ENCODE measurements around the gene CHST11. TPM values are rescaled to one million over a fixed set of nuclear protein-coding genes. Genes with fewer than 3 reads are reported as not detected.

The CHST11 gene
- total RNA-seq, 1 donor from 2014 or later = 44.3 TPM

DNA sequence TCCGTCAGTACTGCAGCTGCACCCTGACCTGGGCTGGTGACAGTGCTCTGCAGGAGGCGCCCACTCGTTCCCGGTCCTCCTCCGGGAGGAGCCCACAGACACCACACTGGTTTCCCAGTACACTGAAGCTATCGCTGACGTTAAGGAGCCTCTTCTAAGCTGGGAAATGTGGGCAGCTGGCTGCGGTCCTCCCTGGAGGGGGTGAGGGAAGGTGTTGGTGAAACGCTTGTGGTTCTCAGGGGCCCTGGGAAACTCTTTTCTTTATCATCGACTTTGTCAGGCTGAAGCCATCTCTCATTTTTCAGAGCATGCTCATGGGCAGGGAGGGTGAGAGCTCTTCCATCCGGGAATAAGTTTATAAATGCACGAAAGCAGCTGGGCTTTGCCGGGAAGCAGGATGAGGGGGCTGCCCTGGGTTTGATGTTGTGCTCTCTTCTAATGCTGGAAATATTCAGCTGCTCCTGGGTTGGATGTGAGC lies 176.0 kb downstream of the CHST11 start:
- no peak for DNase-seq (ENCODE audit: low read depth)
- TF ChIP-seq, protein P1, sequence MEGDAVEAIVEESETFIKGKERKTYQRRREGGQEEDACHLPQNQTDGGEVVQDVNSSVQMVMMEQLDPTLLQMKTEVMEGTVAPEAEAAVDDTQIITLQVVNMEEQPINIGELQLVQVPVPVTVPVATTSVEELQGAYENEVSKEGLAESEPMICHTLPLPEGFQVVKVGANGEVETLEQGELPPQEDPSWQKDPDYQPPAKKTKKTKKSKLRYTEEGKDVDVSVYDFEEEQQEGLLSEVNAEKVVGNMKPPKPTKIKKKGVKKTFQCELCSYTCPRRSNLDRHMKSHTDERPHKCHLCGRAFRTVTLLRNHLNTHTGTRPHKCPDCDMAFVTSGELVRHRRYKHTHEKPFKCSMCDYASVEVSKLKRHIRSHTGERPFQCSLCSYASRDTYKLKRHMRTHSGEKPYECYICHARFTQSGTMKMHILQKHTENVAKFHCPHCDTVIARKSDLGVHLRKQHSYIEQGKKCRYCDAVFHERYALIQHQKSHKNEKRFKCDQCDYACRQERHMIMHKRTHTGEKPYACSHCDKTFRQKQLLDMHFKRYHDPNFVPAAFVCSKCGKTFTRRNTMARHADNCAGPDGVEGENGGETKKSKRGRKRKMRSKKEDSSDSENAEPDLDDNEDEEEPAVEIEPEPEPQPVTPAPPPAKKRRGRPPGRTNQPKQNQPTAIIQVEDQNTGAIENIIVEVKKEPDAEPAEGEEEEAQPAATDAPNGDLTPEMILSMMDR (conservative IDR thresholded peaks at IDR 0.05; ENCODE audit: low read depth, low read length) = no peak
- H3K4me3 ChIP-seq (ENCODE audit: low read depth, low read length) = no peak overlapping the region

DNA sequence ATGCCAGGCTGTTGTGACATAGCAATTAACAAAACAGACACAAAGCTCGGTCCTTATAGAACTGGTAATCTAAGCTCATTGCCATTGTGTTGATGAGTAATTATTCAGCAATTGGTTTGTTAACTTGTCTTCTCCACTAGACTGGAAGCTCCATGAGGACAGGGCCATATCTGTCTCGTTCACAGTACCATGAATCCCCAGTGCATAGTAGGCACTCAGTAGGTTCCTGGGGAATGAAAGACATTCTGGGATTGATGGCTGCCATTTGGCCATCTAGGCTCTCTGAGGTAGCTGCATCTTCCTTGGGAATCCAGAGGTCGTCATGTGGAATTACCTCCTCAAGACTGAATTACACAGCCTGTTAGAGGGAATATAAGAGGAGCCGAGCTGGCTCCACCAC lies 177.3 kb downstream of the CHST11 start:
- no peak for DNase-seq (ENCODE audit: low read depth)
- TF ChIP-seq, protein P1 (conservative IDR thresholded peaks at IDR 0.05; ENCODE audit: low read depth, low read length) = no peak
- no peak overlapping the region for H3K4me3 ChIP-seq (ENCODE audit: low read depth, low read length)

DNA sequence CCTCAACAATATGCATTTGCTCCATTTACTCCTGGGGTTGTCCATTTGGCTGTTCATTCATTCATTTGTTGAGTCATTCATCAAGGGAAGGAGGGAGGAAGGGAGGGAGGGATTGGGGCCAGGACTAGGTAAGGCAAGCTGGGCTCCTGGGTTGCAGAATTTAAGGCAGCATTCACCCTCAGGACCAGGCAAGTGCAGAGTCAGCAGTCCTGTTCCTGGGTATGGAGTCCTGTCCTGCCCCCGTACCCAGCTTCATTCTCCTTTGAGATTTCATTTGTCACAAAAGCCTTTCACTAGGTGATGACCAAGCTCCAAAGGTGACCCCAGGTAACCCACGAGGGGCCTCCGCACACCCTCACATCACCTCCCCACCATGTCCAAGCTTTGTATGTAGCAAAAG lies 178.1 kb downstream of the CHST11 start:
- no peak overlapping the region for H3K4me3 ChIP-seq (ENCODE audit: low read depth, low read length)
- TF ChIP-seq, protein P1 (conservative IDR thresholded peaks at IDR 0.05; ENCODE audit: low read depth, low read length) = no peak
- DNase-seq (ENCODE audit: low read depth) = no peak

DNA sequence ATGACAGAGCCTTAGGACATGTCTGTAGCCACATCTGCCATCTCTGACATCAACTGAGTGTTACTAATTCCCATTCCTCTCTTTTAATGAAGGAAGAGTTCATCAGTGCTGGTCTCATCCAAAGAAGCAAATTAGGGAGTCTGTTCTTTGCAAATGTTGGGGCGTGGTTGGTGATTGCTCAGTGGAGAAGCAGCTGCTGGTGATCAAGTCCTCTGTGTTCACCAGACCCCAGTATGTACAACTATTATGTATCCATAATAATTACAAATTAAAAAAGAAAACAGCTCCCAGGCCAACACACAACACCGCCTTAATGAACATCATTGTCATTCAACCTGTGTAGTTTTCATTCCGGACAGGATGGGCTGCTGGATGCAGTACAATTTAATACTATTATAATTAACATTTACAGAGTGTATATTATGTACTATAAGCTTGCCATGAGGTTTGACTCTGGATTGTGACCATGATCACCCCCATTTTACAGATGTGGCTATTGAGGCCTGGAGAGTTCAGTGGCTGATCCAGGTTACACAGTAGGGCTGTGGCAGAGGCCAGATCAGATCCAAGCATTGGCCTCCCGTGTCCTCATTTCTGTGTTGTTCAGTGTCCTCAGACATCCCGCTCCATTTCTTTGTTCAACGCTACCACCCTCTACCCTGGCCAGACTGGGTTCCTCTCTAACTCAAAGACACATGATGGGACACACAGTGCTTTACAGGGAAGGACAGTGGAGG lies 179.0 kb downstream of the CHST11 start:
- TF ChIP-seq, protein P1 (conservative IDR thresholded peaks at IDR 0.05; ENCODE audit: low read depth, low read length) = no peak
- no peak overlapping the region for H3K4me3 ChIP-seq (ENCODE audit: low read depth, low read length)
- no peak for DNase-seq (ENCODE audit: low read depth)

DNA sequence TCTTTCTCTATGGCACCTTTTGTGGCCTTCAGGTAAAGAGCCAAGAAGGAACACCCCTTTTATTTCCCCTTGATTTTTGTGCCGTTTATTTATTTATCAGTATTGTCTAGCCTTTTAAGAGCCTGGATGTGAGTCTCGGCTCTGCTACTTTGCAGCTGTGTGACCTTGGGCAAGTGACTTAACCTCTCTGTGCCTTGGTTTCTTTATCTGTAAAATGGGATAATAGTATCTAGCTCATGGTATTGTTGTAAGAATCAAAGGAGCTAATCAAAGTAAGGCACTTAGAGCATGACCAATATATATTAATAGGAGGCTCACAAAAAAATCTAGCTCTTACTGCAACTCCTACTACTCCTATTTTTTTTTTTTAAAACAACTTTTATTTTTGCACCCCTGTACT lies 179.7 kb downstream of the CHST11 start:
- TF ChIP-seq, protein P1 (conservative IDR thresholded peaks at IDR 0.05; ENCODE audit: low read depth, low read length) = no peak
- no peak for DNase-seq (ENCODE audit: low read depth)
- H3K4me3 ChIP-seq (ENCODE audit: low read depth, low read length) = no peak overlapping the region

DNA sequence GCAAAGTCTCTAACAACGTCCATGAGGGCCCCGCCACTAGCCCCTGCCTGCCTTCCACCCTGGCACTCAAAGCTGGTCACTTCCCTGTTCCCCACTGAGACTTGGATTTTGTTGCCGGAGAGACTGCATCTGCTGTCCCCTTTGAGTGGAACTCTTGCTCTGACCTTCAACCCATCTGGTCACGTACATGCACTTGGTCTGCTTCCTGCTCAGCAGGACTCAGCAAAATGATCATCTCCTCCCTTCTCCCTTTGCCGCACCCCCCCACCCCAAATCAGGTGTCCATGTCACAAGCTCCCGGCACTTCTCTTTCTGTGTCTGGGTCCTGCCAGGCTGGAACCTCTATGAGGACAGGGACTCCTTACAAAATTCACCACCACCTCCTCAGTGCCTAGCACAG lies 180.9 kb downstream of the CHST11 start:
- TF ChIP-seq, protein P1 (conservative IDR thresholded peaks at IDR 0.05; ENCODE audit: low read depth, low read length) = no peak

More for the DNA sequence above, 180.9 kb downstream of the CHST11 start:
- no peak for DNase-seq (ENCODE audit: low read depth)
- H3K4me3 ChIP-seq (ENCODE audit: low read depth, low read length) = no peak overlapping the region
